ENCODE measurements around the gene RASGEF1B.

- TF ChIP-seq POLR2A (IDR thresholded peaks at IDR 0.05), result no peak
- no peak for TF ChIP-seq CTCF (IDR thresholded peaks at IDR 0.05)
- TF ChIP-seq EP300 (IDR thresholded peaks at IDR 0.05), result no peak
- TF ChIP-seq POLR2AphosphoS5 (IDR thresholded peaks at IDR 0.05), result no peak
These were observed 28.1 kb upstream of the RASGEF1B start for GRCh38 chr4:81499840-81500239.

Data from gastroesophageal sphincter (tissue), 3 donors.